ENCODE results near the gene TXNDC8.

DNA sequence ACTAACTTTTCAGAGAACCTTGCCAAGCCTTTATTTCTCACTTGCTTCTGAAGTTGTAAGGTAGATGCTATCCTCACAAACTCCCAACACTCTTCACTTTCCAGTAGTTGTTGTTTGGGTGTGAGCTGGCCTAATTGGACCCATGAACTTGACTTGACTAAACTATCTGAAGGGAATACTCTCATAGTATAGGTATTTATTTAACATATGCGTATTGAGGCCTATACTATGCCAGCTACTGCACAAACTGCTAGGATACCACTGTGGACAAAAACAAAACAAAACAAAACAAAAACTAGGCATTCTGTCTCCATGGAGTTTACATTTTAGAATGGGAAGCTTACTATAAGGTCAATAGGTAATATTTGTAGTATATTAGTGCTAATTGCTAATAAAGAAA is 1.3 kb downstream of the TXNDC8 start:
- no peak for TF ChIP-seq CTCF (conservative IDR thresholded peaks at IDR 0.05; ENCODE audit: low read depth in 2 of 2)
- no peak for TF ChIP-seq POLR2AphosphoS5 (IDR thresholded peaks at IDR 0.05; ENCODE audit: low read depth)
- TF ChIP-seq ZNF114 (CRISPR knock-in tag; IDR thresholded peaks at IDR 0.05) = no peak
- no peak for TF ChIP-seq EZH2 (IDR thresholded peaks at IDR 0.05; ENCODE audit: low read depth, unreplicated experiment)
- TF ChIP-seq REST (IDR thresholded peaks at IDR 0.05; ENCODE audit: unreplicated experiment) = no peak
- TF ChIP-seq EZH2phosphoT487 (IDR thresholded peaks at IDR 0.05; ENCODE audit: unreplicated experiment) = no peak
- TF ChIP-seq NANOG (IDR thresholded peaks at IDR 0.05; ENCODE audit: borderline replicate concordance) = no peak
- TF ChIP-seq, protein P1, sequence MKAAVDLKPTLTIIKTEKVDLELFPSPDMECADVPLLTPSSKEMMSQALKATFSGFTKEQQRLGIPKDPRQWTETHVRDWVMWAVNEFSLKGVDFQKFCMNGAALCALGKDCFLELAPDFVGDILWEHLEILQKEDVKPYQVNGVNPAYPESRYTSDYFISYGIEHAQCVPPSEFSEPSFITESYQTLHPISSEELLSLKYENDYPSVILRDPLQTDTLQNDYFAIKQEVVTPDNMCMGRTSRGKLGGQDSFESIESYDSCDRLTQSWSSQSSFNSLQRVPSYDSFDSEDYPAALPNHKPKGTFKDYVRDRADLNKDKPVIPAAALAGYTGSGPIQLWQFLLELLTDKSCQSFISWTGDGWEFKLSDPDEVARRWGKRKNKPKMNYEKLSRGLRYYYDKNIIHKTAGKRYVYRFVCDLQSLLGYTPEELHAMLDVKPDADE (IDR thresholded peaks at IDR 0.05) = no peak
